ENCODE results near the gene RNU4-1. TPM values are rescaled to one million over a fixed set of nuclear protein-coding genes. Genes with fewer than 3 reads are reported as not detected.

RNU4-1 gene
- total and polyA plus RNA-seq, 2 donors (not counting 3 experiments of a cell fraction or from before 2014, with no cell fraction given) = under 0.01 to 2,141 TPM

DNA sequence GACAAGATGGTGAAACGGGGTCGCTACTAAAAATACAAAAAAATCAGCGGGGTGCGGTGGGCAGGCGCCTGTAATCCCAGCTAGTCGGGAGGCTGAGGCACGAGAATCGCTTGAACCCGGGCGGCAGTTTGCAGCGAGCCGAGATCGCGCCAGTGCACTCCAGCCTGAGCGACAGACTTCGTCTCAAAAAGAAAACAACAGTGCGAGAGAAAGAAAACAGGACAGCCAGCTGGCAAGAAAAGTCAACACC is 701 bp downstream of the RNU4-1 start:
- peaks cover 9% of the 10 kb centered on the region for H3K4me1 ChIP-seq (ENCODE audit: control insufficient read depth, extremely low read depth, insufficient read depth, low read length)
- BruUV-seq (replicated peaks) = TSS peak; percentile 65
- H3K4me2 ChIP-seq (ENCODE audit: insufficient read depth, low read length) = peak overlapping the region; percentile 80
- H4K20me1 ChIP-seq (replicated peaks; ENCODE audit: control insufficient read depth, extremely low read depth, insufficient read depth, low read length) = no peaks in the 10 kb centered on the region
- no peaks in the 10 kb centered on the region for H3K36me3 ChIP-seq (ENCODE audit: control insufficient read depth in 2 of 2, extremely low read depth in 1 of 2, insufficient read depth in 2 of 2, low read length in 2 of 2)
- no peaks in the 10 kb centered on the region for H3K9me3 ChIP-seq (replicated peaks; ENCODE audit: control insufficient read depth, insufficient read depth, low read length)
- H3K27ac ChIP-seq (ENCODE audit: insufficient read depth, low read depth, low read length) = peak overlapping the region; percentile 100
- intact Hi-C loops (cut with micrococcal nuclease) (no loop called here), dilution Hi-C loops (cut with MboI; ENCODE audit: extremely low pct_ligation_motif_present, low sequenced_read_pairs) (no loop called here)
- DNase-seq (ENCODE audit: low read depth, low spot score) = no peak
- H3K9me1 ChIP-seq (replicated peaks; ENCODE audit: control insufficient read depth, extremely low read depth, insufficient read depth, low read length) = no peaks in the 10 kb centered on the region
- H3K4me3 ChIP-seq (replicated peaks in 1 of 3; ENCODE audit: insufficient read depth in 1 of 3, low read depth in 1 of 3, low read length in 3 of 3) = peak overlapping the region; percentile 22 to 64 (median 45)
- TF ChIP-seq MAX (IDR thresholded peaks at IDR 0.05; ENCODE audit: insufficient read depth, insufficient read length) = no peak
- TF ChIP-seq JUN (IDR thresholded peaks at IDR 0.05; ENCODE audit: borderline replicate concordance, insufficient read depth, insufficient read length, low read depth) = no peak
- no peak for TF ChIP-seq POLR2AphosphoS5 (IDR thresholded peaks at IDR 0.05; ENCODE audit: insufficient read depth, low read depth, low read length)
- TF ChIP-seq CTCF (IDR thresholded peaks at IDR 0.05; ENCODE audit: extremely low read depth in 1 of 2, insufficient read depth in 1 of 2, low read depth in 1 of 2, low read length in 2 of 2) = no peak
- TF ChIP-seq EZH2 (IDR thresholded peaks at IDR 0.05; ENCODE audit: borderline replicate concordance, low read depth, low read length, severe bottlenecking) = no peak
- TF ChIP-seq POLR2A (IDR thresholded peaks at IDR 0.05; ENCODE audit: low read depth, low read length) = no peak
- TF ChIP-seq MYC (IDR thresholded peaks at IDR 0.05; ENCODE audit: low read depth, low read length) = no peak
- TF ChIP-seq GATA2 (IDR thresholded peaks at IDR 0.05; ENCODE audit: insufficient read depth, insufficient read length, low read depth, low read length) = no peak
- no peak for TF ChIP-seq FOS (IDR thresholded peaks at IDR 0.05; ENCODE audit: borderline replicate concordance, insufficient read depth, low read length)
- no peaks in the 10 kb centered on the region for H3K27me3 ChIP-seq (ENCODE audit: control insufficient read depth in 2 of 2, insufficient read depth in 2 of 2, low read length in 2 of 2)
- peak; percentile 28 for FAIRE-seq
- ChIA-PET CTCF (interaction anchor here (1.5 to 4.9 kb wide), 5 partner anchors 10 to 66 kb away, joined by 5 to 99 read pairs (median 47); partner anchors contain the start of genes PXN and SIRT4), POLR2A (interaction anchor here (0.5 to 4.9 kb wide), 18 partner anchors 9 to 125 kb away, joined by 3 to 211 read pairs (median 20); partner anchors contain the start of genes PXN, RPLP0 and SIRT4)
- H3K9ac ChIP-seq (replicated peaks; ENCODE audit: extremely low read depth, insufficient read depth, low read length) = peak overlapping the region; percentile 100
- H3K79me2 ChIP-seq (ENCODE audit: control insufficient read depth, insufficient read depth, low read length) = no peaks in the 10 kb centered on the region
- H2AFZ ChIP-seq (ENCODE audit: low read depth, low read length) = no peak overlapping the region
